GM19351 (cell line): ENCODE data around the gene RPS6KC1.
"Not testable (repeated sequence)": the region's sequence is repeated elsewhere in the genome, so short reads cannot be mapped to it uniquely, and the experiment has no call there.

ENCODE experiments used
- ATAC-seq: cut with Tn5 transposase; IDR thresholded peaks from one replicate; pipeline ENCODE4 v1.9.1; 2021; ENCODE audit warnings: mild to moderate bottlenecking, moderate library complexity; ENCODE audit not compliant: unreplicated experiment

Gene RPS6KC1, protein sequence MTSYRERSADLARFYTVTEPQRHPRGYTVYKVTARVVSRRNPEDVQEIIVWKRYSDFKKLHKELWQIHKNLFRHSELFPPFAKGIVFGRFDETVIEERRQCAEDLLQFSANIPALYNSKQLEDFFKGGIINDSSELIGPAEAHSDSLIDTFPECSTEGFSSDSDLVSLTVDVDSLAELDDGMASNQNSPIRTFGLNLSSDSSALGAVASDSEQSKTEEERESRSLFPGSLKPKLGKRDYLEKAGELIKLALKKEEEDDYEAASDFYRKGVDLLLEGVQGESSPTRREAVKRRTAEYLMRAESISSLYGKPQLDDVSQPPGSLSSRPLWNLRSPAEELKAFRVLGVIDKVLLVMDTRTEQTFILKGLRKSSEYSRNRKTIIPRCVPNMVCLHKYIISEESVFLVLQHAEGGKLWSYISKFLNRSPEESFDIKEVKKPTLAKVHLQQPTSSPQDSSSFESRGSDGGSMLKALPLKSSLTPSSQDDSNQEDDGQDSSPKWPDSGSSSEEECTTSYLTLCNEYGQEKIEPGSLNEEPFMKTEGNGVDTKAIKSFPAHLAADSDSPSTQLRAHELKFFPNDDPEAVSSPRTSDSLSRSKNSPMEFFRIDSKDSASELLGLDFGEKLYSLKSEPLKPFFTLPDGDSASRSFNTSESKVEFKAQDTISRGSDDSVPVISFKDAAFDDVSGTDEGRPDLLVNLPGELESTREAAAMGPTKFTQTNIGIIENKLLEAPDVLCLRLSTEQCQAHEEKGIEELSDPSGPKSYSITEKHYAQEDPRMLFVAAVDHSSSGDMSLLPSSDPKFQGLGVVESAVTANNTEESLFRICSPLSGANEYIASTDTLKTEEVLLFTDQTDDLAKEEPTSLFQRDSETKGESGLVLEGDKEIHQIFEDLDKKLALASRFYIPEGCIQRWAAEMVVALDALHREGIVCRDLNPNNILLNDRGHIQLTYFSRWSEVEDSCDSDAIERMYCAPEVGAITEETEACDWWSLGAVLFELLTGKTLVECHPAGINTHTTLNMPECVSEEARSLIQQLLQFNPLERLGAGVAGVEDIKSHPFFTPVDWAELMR

DNA sequence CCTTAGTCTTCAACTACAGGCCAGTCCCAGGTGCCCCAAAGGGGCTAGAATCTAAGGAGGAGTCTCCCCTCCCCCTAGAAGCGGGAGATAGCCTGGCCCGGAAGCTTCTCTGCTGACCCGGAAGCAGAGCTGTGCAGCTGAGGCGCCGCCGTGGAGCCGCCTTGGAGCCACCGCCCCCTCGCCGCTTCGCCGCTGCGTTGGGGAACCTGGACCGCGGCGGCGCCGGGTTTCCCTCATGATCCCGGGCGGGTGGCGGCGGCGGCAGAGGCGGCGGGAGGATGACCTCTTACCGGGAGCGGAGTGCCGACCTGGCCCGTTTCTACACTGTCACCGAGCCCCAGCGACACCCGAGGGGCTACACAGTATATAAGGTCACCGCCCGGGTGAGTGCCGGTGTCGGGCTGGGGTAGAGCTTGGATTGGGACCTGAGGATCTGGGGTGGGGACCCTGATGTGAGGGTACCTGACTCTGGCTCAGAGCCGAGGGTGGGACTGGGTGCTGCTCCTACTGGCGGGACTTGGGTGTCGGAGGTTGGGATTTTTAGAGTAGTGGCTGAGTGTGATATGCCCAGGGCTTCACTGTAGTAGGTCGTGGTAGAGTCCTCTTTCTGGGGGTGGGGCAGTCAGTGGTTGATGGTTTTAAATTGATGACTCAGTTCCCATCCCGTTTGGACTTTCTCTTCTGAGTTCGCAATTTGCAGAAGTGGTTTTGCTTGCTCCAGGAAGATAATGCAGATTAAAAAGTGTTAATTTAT, at the start of gene RPS6KC1:
RPS6KC1 (plus strand) TSS at position 115 of the 754 bp plus-strand sequence; CDS start at position 279, 164 bp downstream.
- peak; percentile 98 for ATAC-seq

DNA sequence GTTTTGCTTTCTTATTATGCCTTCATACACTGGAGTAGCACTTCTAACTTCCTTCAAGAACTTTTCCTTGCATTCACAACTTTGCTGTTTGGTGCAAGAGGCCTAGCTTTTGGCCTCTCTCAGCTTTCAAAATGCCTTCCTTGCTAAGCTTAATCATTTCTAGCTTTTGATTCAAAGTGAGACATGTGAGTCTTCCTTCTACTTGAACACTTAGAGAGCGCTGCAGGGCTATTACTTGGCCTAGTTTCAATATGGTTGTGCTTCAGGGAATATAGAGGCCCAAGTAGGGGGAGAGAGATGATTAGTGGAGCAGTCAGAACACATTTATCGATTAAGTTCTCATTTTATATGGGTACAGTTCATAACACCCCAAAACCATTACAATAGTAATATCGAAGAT, 47.8 kb upstream of the RPS6KC1 start:
- ATAC-seq: peak; percentile 69

DNA sequence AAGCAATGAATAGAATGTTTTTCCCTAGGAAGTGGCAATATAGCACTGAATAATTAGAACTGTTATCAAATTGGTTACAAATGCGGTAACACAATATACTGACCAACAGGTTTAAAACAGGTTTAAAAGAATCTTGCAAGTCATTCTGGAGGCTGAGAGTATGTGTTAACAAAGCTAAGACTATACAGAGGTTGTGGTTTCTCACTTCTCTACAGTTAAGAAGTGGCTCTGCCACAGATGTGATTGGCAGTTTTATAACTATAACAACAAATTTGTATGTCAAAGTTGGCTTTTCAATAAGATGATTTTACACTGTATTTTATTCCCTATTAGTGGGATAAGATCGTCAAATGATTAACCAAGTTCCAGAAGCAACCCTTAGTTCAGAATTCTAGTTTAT, 42.5 kb upstream of the RPS6KC1 start:
- ATAC-seq: peak; percentile 97

DNA sequence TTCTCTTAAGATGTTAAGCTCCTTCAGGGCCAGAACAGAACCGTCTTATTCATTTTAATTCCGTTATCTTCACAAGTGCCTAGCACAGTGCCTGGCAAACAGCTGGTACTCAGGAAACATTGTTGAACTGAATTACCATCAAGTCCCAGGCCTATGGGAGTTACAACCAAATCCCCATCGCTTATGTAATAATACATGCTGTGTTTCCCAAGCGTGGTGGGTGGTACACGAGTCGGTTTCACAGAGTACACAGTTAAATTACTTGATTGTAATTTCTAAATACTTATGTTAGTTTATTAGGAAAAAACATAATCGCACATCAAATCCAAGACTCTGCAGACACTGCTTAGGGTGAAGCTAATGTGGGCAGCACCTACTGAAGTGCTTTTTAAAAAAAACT, 36.4 kb upstream of the RPS6KC1 start:
- ATAC-seq: no peak

DNA sequence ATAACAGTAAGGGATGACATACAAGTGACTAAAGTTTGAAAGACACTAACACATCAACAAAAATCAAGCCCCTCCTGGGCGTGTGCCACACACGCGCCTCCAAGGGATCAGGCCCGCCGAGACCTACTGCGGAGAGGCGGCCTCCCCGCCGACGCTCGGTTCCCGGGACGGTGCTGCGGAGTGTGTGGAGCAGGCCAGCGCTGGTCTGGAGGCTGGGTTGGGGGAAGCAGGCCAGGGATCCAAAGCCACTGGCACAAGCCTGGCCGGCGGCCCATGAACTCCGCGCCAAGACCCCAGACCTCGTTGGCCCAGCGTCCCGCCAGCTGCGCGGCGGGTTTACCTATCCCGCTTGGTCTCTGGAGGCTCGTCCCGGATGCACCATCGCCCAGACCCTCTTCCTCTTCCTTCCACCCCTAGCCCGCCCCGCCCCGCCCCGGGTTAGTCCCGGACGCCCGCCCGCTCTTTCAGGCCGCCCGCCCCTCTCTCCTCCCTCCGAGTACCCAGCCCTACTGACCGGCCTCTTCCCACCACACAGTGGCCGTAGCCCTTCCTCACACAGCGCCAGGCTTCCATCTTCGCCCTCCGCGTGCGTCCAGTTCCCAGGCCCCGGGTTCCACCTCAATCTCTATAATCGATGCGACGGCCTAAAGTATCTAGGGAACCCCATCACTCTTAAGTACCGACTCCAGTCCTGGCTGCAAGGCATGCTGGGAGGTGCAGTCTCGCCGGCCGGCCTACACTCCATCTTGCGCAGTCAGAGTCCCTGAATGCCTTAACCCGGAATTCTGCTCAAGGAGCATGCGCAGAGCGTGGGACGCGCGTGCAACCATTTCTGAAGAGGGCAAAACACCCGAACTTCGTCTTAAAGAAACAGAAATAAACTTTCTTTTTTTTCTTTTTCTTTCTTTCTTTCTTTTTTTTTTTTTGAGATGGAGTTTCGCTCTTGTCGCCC, 35.7 kb upstream of the RPS6KC1 start, which contains the start of gene ANGEL2:
ANGEL2 (minus strand) TSS at position 769 of the 952 bp plus-strand sequence; CDS start at position 573, 196 bp downstream.
- peak; percentile 91 for ATAC-seq

DNA sequence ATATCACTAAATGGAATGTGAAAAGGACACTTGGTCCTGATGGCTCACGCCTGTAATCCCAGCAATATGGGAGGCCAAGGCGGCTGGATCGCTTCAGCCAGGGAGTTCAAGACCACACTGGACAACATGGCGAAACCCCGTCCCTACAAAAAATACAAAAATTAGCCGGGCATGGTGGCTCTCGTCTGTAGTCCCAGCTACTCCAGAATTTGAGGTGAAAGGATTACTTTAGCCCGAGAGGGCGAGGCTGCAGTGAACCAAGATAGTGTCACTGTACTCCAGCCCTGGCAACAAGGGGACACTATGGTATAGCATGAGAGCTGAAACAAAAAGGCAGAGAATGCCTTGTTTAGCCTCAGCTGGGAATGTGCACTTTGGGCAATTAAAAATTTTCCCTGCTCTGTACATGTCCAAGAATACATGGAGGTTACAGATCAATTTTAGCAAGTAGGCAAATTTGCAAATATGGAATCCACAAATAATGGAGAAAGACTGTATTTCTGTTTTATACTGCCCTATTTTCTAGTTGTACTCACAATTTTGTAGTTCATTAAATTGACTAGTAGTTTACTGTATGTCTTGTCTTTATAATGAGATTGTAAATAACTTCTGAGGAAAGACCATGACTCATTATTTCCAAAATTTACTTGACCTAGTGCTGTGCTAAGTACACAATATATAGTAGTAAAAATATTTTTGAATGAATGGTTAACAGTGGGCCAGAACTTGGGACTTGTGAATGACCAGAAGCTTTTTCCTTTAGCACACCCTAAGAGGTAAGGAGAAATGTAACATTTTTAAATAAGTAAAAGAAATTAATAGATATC, 33.4 kb upstream of the RPS6KC1 start:
- no peak for ATAC-seq

DNA sequence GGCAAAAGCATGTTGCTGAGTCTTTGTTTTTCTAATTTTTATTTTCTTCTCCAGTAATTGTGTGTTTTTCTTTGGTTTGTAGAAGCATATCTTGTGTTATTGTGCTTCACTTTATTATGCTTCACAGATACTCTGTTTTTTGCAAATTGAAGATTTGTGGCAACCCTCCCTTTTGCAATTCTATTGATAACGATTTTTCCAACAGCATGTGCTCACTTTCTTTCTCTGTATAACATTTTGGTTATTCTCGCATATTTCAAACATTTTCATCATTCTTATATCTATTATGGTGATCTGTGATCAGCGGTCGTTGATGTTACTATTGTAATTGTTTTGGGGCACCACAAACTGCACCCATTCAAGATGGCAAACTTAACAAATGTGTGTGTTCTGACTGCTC, 31.6 kb upstream of the RPS6KC1 start:
- no peak for ATAC-seq

DNA sequence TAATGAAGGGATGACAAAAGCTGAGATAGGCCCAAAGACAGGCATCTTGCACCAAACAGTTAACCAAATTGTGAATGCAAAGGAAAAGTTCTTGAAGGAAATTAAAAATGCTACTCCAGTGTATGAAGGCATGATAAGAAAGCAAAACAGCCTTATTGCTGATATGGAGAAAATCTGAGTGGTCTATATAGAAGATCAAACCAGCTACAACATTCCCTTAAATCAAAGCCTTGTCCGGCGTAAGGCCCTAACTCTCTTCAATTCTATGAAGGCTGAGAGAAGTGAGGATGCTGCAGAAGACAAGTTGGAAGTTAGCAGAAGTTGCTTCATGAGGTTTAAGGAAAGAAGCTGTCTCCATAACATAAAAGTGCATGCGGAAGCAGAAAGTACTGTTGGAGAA, 31.0 kb upstream of the RPS6KC1 start:
- no peak for ATAC-seq

DNA sequence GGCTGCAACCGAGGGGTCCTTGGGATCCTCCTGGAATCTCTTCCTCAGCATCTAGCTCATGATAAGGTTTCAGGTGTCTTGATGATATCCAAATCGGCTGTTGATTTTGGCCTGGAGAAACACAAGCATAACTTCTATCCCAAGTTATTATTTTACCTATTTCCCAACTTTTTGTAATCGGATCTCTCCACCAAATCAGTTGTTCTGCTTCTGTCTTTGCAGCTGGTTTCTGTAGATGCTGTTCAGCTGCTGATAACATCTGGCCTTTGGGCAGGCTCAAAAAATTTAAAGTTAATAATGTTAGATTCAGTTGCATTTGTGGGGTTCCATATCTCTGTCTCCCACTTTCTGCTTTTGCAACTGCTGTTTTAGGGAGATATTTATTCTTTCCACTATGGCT, 24.0 kb upstream of the RPS6KC1 start:
- not testable (repeated sequence) for ATAC-seq

DNA sequence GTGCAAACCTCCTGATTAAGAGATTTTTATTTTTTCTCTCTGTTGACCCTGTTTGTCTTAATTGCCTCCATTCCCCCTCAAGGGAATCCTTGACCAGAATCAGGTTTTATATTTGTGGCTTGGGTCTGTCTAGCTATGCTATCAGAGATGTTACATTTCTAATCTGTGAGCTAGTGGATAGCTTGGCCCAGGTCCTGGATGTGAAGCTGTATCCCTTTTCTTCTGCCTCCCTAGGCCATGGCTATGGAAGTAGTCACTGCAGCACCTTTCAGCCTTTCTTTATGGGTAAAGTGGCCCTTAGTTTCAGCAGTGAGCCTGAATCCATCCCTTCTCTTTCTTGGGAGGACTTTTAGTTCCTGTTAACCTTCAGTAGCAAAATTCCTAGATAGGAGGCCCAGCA, 18.4 kb upstream of the RPS6KC1 start:
- ATAC-seq: no peak

DNA sequence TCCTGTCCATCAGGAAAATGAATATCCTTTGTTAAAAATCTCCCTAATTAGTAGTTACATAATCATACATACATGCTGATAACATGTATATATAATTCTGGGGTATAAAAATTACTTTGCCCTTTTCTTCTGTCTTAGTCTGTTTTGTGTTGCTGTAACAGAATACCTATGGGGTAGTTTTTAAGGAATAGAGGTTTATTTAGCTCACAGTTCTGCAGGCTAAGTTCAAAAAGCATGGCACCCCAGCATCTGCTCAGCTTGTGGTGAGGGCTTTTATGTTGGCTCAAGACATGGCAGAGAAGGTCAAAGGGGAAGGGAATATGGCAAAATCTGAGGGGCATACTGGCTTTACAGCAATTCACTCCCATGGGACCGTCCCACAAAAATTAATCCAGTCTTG, 16.3 kb upstream of the RPS6KC1 start:
- no peak for ATAC-seq

DNA sequence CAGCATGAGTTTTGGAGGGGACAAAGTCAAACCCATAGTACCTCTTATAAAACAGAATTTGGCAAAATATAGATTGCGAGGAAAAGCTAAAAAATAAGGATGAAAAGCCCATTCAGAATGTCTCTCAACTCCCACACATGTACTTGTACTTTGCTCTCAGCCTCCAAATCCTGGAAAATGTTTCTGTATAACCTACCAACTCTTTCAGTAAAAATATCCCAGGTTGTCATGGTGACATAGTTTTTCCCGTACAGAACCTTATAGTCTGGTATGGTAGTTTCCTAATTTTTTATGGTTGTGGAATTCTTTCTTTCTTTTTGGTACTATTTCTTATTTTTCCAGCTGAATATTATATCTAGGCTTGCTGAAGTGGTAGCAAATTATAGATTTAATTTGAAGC, 15.5 kb upstream of the RPS6KC1 start:
- no peak for ATAC-seq

DNA sequence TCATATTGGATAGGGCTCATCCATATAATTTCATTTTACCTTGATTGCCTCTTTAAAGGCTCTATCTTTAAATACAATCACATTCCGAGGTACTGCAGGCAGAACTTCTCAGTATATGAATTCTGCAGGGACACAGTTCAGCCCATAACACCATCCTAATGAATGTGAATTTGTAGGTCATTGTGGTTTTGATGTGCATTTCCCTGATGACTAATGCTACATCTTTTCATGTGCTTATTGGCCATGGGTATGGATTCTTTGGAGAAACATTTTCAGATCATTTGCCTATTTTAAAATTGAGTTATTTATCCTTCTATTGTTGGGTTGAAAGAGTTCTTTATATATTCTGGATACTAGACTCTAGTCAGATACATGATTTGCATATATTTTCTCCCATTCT, 9.6 kb upstream of the RPS6KC1 start:
- ATAC-seq: no peak

DNA sequence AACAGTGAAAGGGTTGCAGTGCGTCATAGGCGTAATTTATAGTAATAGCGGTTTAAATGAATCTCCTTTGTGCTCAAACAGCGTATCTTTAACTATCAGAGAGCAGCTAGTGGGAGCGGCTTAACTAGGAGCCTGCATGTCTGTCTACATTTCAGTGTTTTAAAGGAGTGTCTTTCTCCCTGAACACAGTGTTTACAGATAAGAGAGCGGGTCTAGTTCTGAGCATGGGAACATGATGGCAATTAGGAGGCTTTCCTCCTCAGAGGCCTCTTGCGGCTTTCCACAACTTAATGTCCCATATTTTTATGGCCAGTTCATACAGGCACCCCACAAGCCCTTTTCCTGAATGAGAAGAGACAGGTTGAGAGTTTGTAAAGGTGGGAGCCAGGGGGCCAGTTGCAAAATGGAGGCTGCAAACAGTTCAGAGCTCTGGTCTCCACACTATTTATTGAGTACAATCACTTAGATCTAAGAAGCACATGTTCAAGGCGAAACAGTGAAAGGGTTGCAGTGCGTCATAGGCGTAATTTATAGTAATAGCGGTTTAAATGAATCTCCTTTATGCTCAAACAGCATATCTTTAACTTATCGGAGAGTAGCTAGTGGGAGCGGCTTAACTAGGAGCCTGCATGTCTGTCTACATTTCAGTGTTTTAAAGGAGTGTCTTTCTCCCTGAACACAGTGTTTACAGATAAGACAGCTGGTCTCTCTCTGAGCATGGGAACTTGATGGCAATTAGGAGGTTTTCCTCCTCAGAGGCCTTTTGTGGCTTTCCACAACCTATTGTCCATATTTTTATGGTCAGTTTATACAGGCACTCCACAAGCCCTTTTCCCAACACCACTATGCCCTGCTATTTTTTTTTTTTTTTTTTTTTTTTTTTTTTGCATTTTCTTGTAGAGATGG, 5.5 kb upstream of the RPS6KC1 start:
- not testable (repeated sequence) for ATAC-seq

DNA sequence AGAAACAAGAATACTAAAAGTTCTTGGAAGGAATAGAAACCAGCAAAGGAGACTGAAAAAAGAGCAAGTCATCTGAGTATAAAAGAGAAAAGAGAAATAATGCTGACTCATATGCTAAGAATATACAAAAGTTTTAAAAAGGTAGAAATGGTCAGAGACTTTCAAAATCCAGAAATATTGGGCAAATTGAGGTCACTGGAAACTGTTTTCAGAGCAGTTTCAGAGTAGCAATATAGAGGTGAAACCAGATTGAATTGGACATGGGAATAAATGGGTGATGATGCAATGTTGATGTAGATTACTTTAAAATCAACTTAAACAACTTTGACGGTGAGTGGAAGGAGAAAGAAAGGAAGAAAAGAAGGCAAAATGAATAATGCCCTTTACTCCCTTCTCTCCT, 1.8 kb upstream of the RPS6KC1 start:
- ATAC-seq: no peak

DNA sequence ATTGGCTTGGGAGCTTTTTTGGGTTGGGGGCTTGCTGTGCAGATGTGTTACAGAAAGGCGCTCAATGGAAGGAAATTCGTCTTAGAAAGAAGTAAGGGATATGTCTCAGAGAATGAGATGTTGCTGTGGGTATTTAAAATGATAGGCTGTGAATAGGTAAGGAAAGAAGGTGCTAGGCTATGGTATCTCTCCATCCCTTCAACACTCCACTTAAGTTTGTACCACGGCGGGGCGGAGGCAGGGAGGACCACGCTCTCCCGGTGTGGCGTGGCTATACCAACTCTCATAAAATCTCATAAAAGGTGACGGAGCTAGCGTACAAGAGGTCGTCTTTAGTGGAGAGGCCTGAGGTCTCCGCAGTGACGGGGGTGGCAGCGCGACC, 305 bp upstream of the RPS6KC1 start:
- ATAC-seq: no peak

DNA sequence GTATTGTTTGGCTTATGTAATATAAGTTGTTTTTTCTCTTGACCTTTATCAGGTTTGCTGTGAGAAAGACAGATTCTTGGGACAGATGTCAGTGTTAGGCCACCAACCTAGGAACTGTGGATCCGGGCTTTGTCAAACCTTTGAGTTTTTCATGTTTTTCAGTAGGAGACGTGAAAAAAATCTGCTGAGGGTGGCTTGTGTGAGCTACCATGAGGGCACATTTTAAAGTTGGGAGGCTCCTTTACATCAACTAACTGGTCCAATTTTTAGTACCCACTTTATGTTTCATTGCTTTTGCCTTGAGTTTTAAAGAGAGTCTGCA, 801 bp downstream of the RPS6KC1 start:
- no peak for ATAC-seq

DNA sequence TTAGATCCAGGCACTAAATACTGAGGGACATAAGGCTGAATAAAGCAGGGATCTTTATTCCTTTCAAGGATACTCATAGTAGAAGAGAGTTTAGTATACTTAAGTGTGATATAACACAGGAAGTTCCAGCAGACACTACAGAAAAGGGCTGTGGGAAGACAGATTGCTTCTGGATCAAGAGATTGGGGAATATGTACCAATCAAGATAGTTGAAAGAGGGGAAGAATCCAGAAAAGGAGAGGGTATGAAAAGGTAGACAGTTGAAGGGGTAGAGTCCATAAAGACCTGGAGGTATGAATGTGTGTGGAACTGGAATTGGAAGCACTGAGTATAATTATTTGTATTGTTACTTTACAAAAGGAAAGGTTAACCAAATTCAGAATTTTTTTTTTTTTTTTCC, 2.4 kb downstream of the RPS6KC1 start:
- no peak for ATAC-seq
